WTC11 (cell line): Measurements from ENCODE around the gene TDRD3.

Experiments
- CTCF ChIP-seq: fragments of 200-600 bp; IDR thresholded peaks from 2 replicates; pipeline ENCODE4 v1.8.0; 2022; ENCODE audit warnings: antibody characterized with exemption
- EMX1 ChIP-seq: fragments of 250-450 bp; sonication (Bioruptor Pico); IDR thresholded peaks from 2 replicates; pipeline ENCODE4 v1.8.0; 2021; ENCODE audit warnings: mild to moderate bottlenecking
- MXD4 ChIP-seq: fragments of 250-450 bp; sonication (Bioruptor Pico); IDR thresholded peaks from 2 replicates; pipeline ENCODE4 v1.8.0; 2021; ENCODE audit warnings: mild to moderate bottlenecking, moderate library complexity, borderline replicate concordance
- NFYB ChIP-seq: sonication (generic); formaldehyde crosslinking; conservative IDR thresholded peaks from 2 replicates; pipeline ENCODE4 v1.8.0; 2022; ENCODE audit warnings: low read depth, missing genetic modification reagents
- USF2 ChIP-seq: sonication (generic); formaldehyde crosslinking; IDR thresholded peaks from 2 replicates; pipeline ENCODE4 v1.8.1; 2023; ENCODE audit warnings: mild to moderate bottlenecking, missing genetic modification reagents, moderate library complexity

GRCh38 chr13:60519496-60519895, 122.5 kb downstream of the TDRD3 start:
- TF ChIP-seq EMX1 (CRISPR knock-in tag) (no peak), CTCF (no peak), USF2 (no peak), MXD4 (no peak), NFYB (CRISPR knock-in tag) (no peak)
